B cell (primary cell): ENCODE results near the gene TFCP2. TPM values are rescaled to one million over a fixed set of nuclear protein-coding genes. Genes with fewer than 3 reads are reported as not detected.

Experiments used
- ATAC-seq: fragments of 200-7000 bp; cut with Tn5 transposase; one replicate; pipeline ENCODE4 v1.10.0; 2021; ENCODE audit warnings: low read depth, mild to moderate bottlenecking, moderate number of reproducible peaks, moderate library complexity
- CTCF ChIA-PET: fragments of 350-600 bp; sonication (Branson Sonifier 250); formaldehyde crosslinking; loops from one replicate; lab custom pipeline; 2021; ENCODE audit warnings: antibody characterized with exemption, inconsistent platforms; lab: Charles Lee
- POLR2A ChIA-PET: fragments of 350-600 bp; sonication (Branson Sonifier 250); formaldehyde crosslinking; loops from one replicate; lab custom pipeline; 2021; ENCODE audit warnings: antibody characterized with exemption; lab: Charles Lee
- DNase-seq: peaks from one replicate; pipeline ENCODE4 v3.0.0; 2013
- H2AFZ ChIP-seq: 2 replicates; pipeline ENCODE4 v1.6.1; 2012; ENCODE audit warnings: mild to moderate bottlenecking, low read depth, low read length; ENCODE audit not compliant: insufficient read depth, poor library complexity, severe bottlenecking
- H3K27ac ChIP-seq, 2 donors: 1 replicate in 1 of 2; 2 replicates in 1 of 2; pipeline ENCODE4 v1.5.1; 2012 to 2013; ENCODE audit warnings: low read length in 2 of 2, mild to moderate bottlenecking in 2 of 2, moderate library complexity in 1 of 2
- H3K27me3 ChIP-seq, 4 experiments: fragments of 200-600 bp in 1 of 4; sonication (generic) in 1 of 4; replicated peaks in 1 of 4; 1 replicate in 2 of 4; 2 replicates in 2 of 4; pipeline versions ENCODE4 v1.6.1 to v1.7.0; 2013 to 2016; ENCODE audit warnings: low read length in 3 of 4, mild to moderate bottlenecking in 2 of 4, mixed read lengths in 1 of 4, moderate library complexity in 1 of 4; ENCODE audit not compliant: insufficient read depth in 4 of 4, control insufficient read depth in 3 of 4; ENCODE audit errors: control extremely low read depth in 1 of 4
- H3K36me3 ChIP-seq, 2 experiments: replicated peaks in 1 of 2; 1 replicate in 1 of 2; 2 replicates in 1 of 2; pipeline versions ENCODE4 v1.6.1 to v1.7.1; 2013; ENCODE audit warnings: low read length in 1 of 2; ENCODE audit not compliant: insufficient read depth in 2 of 2, control insufficient read depth in 1 of 2; ENCODE audit errors: control extremely low read depth in 1 of 2, extremely low read depth in 1 of 2
- H3K4me1 ChIP-seq, 2 donors: fragments of 200-600 bp in 1 of 2; sonication (generic) in 1 of 2; 1 replicate in 1 of 2; 2 replicates in 1 of 2; pipeline versions ENCODE4 v1.5.1 to v1.6.1; 2013 to 2017; ENCODE audit warnings: low read length in 2 of 2; ENCODE audit not compliant: control insufficient read depth in 2 of 2, insufficient read depth in 2 of 2
- H3K4me2 ChIP-seq: replicated peaks from 2 replicates; pipeline ENCODE3; 2012; ENCODE audit warnings: mild to moderate bottlenecking, low read depth, low read length; ENCODE audit not compliant: poor library complexity, severe bottlenecking
- H3K4me3 ChIP-seq, 5 experiments: fragments of 200-600 bp in 1 of 5; sonication (generic) in 1 of 5; 1 replicate in 3 of 5; 2 replicates in 2 of 5; pipeline versions ENCODE4 v1.5.1 to v1.7.0; 2011 to 2016; ENCODE audit warnings: low read length in 4 of 5, mild to moderate bottlenecking in 4 of 5, low read depth in 2 of 5, control low read depth in 1 of 5, moderate library complexity in 1 of 5; ENCODE audit not compliant: insufficient read depth in 1 of 5; ENCODE audit errors: control extremely low read depth in 1 of 5, extremely low read depth in 1 of 5
- H3K79me2 ChIP-seq: fragments of 200-600 bp; sonication (generic); one replicate; pipeline ENCODE4 v1.6.0; 2016; ENCODE audit warnings: low read length; ENCODE audit not compliant: control insufficient read depth, insufficient read depth
- H3K9ac ChIP-seq: fragments of 200-600 bp; sonication (generic); 2 replicates; pipeline ENCODE4 v1.6.1; 2017; ENCODE audit warnings: mild to moderate bottlenecking, low read length, moderate library complexity
- H3K9me3 ChIP-seq, 3 donors: one replicate each; pipeline versions ENCODE4 v1.6.1 to v1.7.1; 2013; ENCODE audit warnings: low read length in 2 of 3; ENCODE audit not compliant: control insufficient read depth in 2 of 3, insufficient read depth in 1 of 3; ENCODE audit errors: control extremely low read depth in 1 of 3
- H4K20me1 ChIP-seq: 2 replicates; pipeline ENCODE4 v1.6.0; 2012; ENCODE audit warnings: mild to moderate bottlenecking, low read length; ENCODE audit not compliant: insufficient read depth, control insufficient read depth, poor library complexity, severe bottlenecking
- H3K27ac Mint-ChIP-seq: one replicate; pipeline ENCODE4 v1.8.0; 2021; ENCODE audit warnings: mixed read lengths
- H3K27me3 Mint-ChIP-seq: one replicate; pipeline ENCODE4 v1.8.0; 2021; ENCODE audit warnings: mixed read lengths
- H3K4me1 Mint-ChIP-seq: one replicate; pipeline ENCODE4 v1.8.0; 2021; ENCODE audit warnings: mixed read lengths
- H3K4me3 Mint-ChIP-seq: one replicate; pipeline ENCODE4 v1.8.0; 2021; ENCODE audit warnings: mixed read lengths
- H3K9me3 Mint-ChIP-seq: one replicate; pipeline ENCODE4 v1.8.0; 2022; ENCODE audit warnings: mixed read lengths; ENCODE audit not compliant: insufficient read depth
- EZH2 ChIP-seq: IDR thresholded peaks from 2 replicates; pipeline ENCODE4 v1.6.1; 2012; ENCODE audit warnings: borderline replicate concordance, low read depth, mild to moderate bottlenecking, moderate library complexity, low read length; ENCODE audit not compliant: insufficient read depth, poor library complexity, severe bottlenecking
- WGBS: methylation state at CpG from one replicate; pipeline ENCODE4 v1.1.5; 2013; ENCODE audit warnings: missing lambda C conversion rate; ENCODE audit not compliant: insufficient coverage; 5-methylcytosine and 5-hydroxymethylcytosine counted together
- intact Hi-C: fragments of 100-400 bp; cut with micrococcal nuclease; formaldehyde crosslinking; loops from one replicate; pipeline ENCODE4 v1.10.0; 2022
- polyA plus RNA-seq: library from polyadenylated mRNA; depleted of rRNA; stranded (reverse); fragments of >200 nt; gene quantifications from 2 replicates; pipeline ENCODE4 v1.2.3, GENCODE V29; 2012
- total RNA-seq, 2 donors: library from RNA; stranded (reverse); fragments of 120-200 nt in 1 of 2; gene quantifications; 1 replicate in 1 of 2; 2 replicates in 1 of 2; pipeline versions ENCODE4 v1.2.3 to v1.2.4, GENCODE V29; 2013 to 2022
- TF ChIP-seq, protein P1 (sequence below): fragments of 200-600 bp; IDR thresholded peaks from one replicate; pipeline ENCODE4 v1.8.0; 2022; ENCODE audit warnings: antibody characterized with exemption, mild to moderate bottlenecking

The TFCP2 gene
- total and polyA plus RNA-seq, 2 donors (not counting 1 experiment from before 2014, with no cell fraction given) = 12.1 to 38.8 TPM

DNA sequence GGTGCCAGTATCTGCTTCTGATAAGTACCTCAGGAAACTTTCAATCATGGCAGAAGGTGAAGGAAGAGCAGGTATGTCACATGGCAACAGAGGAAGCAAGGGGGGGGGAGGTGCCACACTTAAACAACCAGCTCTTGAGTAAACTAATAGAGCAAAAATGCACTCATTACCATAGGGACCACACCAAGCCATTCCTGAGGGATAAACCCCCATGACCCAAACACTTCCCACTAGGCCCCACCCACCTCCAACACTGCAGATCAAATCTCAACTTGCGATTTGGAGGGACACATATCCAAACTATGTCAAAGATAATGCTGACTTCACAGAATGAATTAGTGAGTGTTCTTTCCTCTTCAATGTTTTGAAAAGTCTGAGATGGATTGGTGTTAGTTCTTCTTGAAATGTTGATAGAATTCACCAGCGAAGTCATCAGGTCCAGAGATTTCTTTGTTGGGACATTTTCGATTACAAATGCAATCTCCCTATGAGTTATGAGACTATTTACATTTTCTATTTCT is 16.6 kb downstream of the TFCP2 start:
- Mint-ChIP-seq H3K4me1 (peaks cover 15% of the 10 kb centered on the region), H3K27ac (no peak overlapping the region), H3K27me3 (no peaks in the 10 kb centered on the region), H3K9me3 (no peaks in the 10 kb centered on the region), H3K4me3 (no peak overlapping the region)
- Histone ChIP-seq H3K36me3 (no peaks in the 10 kb centered on the region), H2AFZ (no peak overlapping the region), H3K4me1 (peaks cover 0 to 3% of the 10 kb centered on the region in 2 donors), H3K9ac (no peak overlapping the region), H3K9me3 (no peaks in the 10 kb centered on the region), H3K79me2 (peaks cover 24% of the 10 kb centered on the region), H3K27ac (no peak overlapping the region), H4K20me1 (peaks cover 15% of the 10 kb centered on the region), H3K4me2 (no peak overlapping the region), H3K27me3 (no peaks in the 10 kb centered on the region), H3K4me3 (no peak overlapping the region)
- DNase-seq (no peak), ATAC-seq (no peak)
- TF ChIP-seq, protein P1, sequence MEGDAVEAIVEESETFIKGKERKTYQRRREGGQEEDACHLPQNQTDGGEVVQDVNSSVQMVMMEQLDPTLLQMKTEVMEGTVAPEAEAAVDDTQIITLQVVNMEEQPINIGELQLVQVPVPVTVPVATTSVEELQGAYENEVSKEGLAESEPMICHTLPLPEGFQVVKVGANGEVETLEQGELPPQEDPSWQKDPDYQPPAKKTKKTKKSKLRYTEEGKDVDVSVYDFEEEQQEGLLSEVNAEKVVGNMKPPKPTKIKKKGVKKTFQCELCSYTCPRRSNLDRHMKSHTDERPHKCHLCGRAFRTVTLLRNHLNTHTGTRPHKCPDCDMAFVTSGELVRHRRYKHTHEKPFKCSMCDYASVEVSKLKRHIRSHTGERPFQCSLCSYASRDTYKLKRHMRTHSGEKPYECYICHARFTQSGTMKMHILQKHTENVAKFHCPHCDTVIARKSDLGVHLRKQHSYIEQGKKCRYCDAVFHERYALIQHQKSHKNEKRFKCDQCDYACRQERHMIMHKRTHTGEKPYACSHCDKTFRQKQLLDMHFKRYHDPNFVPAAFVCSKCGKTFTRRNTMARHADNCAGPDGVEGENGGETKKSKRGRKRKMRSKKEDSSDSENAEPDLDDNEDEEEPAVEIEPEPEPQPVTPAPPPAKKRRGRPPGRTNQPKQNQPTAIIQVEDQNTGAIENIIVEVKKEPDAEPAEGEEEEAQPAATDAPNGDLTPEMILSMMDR = no peak
- TF ChIP-seq EZH2 = no peak
- WGBS = no CpG with 5 or more reads among the region's 3 CpGs
- intact Hi-C loops = no loop called here
- ChIA-PET CTCF (interaction anchor here (1.3 kb wide), 1 partner anchor 184 kb away, joined by 3 read pairs; no protein-coding TSS in a partner anchor), POLR2A (no interaction called here)

- ChIA-PET POLR2A (no interaction called here), CTCF (no interaction called here)
- no peaks in the 10 kb centered on the region for H3K9me3 Mint-ChIP-seq
- H3K4me1 Mint-ChIP-seq = peaks cover 19% of the 10 kb centered on the region
- H3K27me3 Mint-ChIP-seq = no peaks in the 10 kb centered on the region
- Histone ChIP-seq H3K4me1 (peaks cover 0 to 3% of the 10 kb centered on the region in 2 donors), H3K9me3 (no peaks in the 10 kb centered on the region), H3K36me3 (no peaks in the 10 kb centered on the region), H4K20me1 (no peaks in the 10 kb centered on the region), H3K27me3 (no peaks in the 10 kb centered on the region), H3K4me2 (no peak overlapping the region), H3K4me3 (no peak overlapping the region), H3K79me2 (no peaks in the 10 kb centered on the region), H2AFZ (no peak overlapping the region), H3K9ac (no peak overlapping the region), H3K27ac (no peak overlapping the region)
- H3K4me3 Mint-ChIP-seq = no peak overlapping the region
- WGBS = no CpG with 5 or more reads among the region's 1 CpG
- no peak for DNase-seq
- intact Hi-C loops = no loop called here
- no peak for TF ChIP-seq EZH2
- TF ChIP-seq, protein P1 = no peak
- ATAC-seq = no peak
- H3K27ac Mint-ChIP-seq = no peak overlapping the region
Observed at GRCh38 chr12:51152953-51153352, 20.0 kb downstream of the TFCP2 start.
